AG09319 (cell line): ENCODE measurements around the gene ACTRT2.

Source experiments
- DNase-seq: peaks from one replicate; pipeline ENCODE4 v3.0.0-alpha.2; 2010; ENCODE audit warnings: low read depth; ENCODE audit errors: extremely low read depth
- TF ChIP-seq, protein P1 (sequence below): IDR thresholded peaks from 2 replicates; pipeline ENCODE4 v1.5.1; 2011; ENCODE audit warnings: low read depth, mild to moderate bottlenecking, inconsistent platforms, low read length, moderate library complexity

Gene ACTRT2

GRCh38 chr1:3031401-3032221 is 10.3 kb downstream of the ACTRT2 start:
- TF ChIP-seq, protein P1, sequence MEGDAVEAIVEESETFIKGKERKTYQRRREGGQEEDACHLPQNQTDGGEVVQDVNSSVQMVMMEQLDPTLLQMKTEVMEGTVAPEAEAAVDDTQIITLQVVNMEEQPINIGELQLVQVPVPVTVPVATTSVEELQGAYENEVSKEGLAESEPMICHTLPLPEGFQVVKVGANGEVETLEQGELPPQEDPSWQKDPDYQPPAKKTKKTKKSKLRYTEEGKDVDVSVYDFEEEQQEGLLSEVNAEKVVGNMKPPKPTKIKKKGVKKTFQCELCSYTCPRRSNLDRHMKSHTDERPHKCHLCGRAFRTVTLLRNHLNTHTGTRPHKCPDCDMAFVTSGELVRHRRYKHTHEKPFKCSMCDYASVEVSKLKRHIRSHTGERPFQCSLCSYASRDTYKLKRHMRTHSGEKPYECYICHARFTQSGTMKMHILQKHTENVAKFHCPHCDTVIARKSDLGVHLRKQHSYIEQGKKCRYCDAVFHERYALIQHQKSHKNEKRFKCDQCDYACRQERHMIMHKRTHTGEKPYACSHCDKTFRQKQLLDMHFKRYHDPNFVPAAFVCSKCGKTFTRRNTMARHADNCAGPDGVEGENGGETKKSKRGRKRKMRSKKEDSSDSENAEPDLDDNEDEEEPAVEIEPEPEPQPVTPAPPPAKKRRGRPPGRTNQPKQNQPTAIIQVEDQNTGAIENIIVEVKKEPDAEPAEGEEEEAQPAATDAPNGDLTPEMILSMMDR: no peak
- DNase-seq: no peak

DNA sequence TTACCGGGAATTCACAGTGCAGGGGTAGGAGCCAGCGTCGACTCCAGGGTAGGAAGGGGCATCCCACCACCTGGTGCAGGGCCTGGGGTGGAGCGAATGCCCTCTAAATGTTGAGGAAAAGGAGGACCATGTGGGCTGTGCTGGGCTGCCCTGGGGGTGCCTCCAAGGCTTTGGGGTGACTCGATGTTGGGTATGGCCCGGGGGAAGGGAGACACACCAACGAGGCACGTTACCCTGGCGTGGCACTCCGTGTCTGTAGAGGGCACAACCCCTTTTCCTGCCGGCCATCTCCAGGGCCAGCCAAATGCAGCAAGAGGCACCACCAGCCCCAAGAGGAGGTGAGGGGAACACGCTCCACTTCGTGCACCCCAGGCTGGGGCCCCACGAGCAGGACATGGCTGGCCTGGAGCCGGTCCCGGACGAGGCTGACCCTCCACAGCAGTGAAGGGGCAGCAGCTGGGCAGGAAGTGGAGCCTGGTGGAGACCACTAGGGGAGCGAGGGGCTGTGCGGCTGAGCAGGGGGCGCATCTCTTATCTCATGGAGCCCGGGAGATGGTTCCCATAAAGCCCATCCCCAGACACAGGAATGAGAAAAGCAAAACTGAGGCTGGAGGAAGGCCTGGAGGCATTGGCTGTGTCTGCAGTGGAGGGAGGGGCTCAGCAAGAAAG is 11.2 kb downstream of the ACTRT2 start:
- DNase-seq: no peak
- TF ChIP-seq, protein P1: no peak

DNA sequence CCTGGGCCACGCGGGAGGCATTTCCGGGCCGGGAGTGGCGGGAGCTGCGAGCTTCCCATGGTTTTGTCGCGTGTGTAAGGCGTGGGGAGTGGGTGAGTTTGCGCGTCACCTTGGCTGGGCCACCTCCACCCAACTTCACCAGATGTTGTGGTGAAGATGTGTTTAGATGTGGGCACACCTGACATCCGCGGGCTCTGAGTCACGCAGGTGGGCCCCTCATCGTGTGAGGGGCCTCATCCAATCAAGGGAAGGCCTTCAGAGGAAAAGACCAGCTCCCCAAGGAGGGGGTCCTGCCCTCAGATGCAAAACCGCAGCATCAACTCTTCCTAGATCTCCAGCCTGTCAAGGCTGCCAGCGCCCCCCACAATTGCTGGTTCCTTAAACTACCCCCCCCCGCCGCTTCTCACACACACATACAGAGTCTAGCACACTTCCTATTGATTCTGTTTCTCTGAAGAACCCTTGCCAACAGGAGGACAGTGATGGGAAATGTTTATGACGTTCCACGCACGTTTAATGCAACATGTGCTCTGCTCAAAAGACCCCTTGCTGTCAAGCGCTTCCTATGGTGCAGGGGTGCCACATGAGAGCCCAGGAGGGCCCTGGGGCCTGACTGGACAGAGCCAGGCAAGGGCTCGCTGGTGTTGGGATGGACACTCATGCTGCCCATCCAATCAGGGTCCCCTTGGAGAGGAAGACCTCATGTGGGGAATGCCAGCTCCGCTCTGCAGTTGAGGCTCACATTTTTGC is 11.9 kb downstream of the ACTRT2 start:
- TF ChIP-seq, protein P1: no peak

GRCh38 chr1:3033790-3034090 is 12.5 kb downstream of the ACTRT2 start:
- no peak for DNase-seq
- TF ChIP-seq, protein P1: no peak

More for the DNA sequence above, 11.9 kb downstream of the ACTRT2 start:
- DNase-seq: no peak

DNA sequence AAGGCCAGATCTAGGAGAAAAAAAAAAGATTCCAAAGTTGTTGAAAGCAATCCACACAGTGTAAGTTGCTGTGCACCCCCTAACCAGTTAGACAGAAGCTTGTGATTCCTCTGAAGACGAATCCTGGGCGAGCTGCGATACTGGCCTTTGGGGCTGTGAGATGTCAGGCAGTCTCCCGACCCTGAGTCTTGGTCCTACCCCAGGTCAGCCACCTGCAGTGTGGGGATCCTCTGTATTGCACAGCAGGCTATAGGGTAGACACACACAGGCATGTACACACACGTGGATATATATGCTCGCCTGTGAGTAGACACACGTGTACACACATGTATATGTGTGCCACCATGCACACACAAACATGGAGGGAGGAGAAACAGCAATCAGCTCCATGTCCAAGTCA is 12.9 kb downstream of the ACTRT2 start:
- TF ChIP-seq, protein P1: no peak

GRCh38 chr1:3034728-3035562 is 13.7 kb downstream of the ACTRT2 start:
- TF ChIP-seq, protein P1: no peak
- no peak for DNase-seq

More for the DNA sequence above, 12.9 kb downstream of the ACTRT2 start:
- DNase-seq: no peak
